Spleen (tissue), 11 donors: ENCODE measurements around the gene DMD. TPM values are rescaled to one million over a fixed set of nuclear protein-coding genes. Genes with fewer than 3 reads are reported as not detected.

Source experiments
- DNase-seq: peaks from one replicate; pipeline ENCODE4 v3.0.0-alpha.2; 2020
- H3K27ac ChIP-seq, 8 donors: fragments of 200-600 bp; sonication (generic) in 7 of 8; 1 replicate in 4 of 8; 2 replicates in 4 of 8; pipeline versions ENCODE4 v1.5.0 to v1.8.0; 2016 to 2021; ENCODE audit warnings: inconsistent platforms in 4 of 8, mild to moderate bottlenecking in 4 of 8, moderate library complexity in 1 of 8
- H3K27me3 ChIP-seq, 7 donors: fragments of 200-600 bp; sonication (generic) in 6 of 7; replicated peaks in 1 of 7; 1 replicate in 4 of 7; 2 replicates in 3 of 7; pipeline versions ENCODE4 v1.5.0 to v1.8.0; 2016 to 2021; ENCODE audit warnings: inconsistent platforms in 3 of 7, mild to moderate bottlenecking in 1 of 7
- H3K36me3 ChIP-seq, 6 donors: fragments of 200-600 bp; sonication (generic) in 5 of 6; 1 replicate in 4 of 6; 2 replicates in 2 of 6; pipeline versions ENCODE4 v1.5.0 to v1.8.0; 2016 to 2021; ENCODE audit warnings: inconsistent platforms in 2 of 6
- H3K4me1 ChIP-seq, 6 donors: fragments of 200-600 bp; sonication (generic) in 5 of 6; 1 replicate in 3 of 6; 2 replicates in 3 of 6; pipeline versions ENCODE4 v1.5.0 to v1.8.0; 2016 to 2021; ENCODE audit warnings: inconsistent platforms in 3 of 6
- H3K4me3 ChIP-seq, 8 donors: fragments of 200-600 bp; sonication (generic) in 7 of 8; 1 replicate in 4 of 8; 2 replicates in 4 of 8; pipeline versions ENCODE4 v1.5.0 to v1.8.0; 2016 to 2021; ENCODE audit warnings: inconsistent platforms in 4 of 8, mild to moderate bottlenecking in 4 of 8, moderate library complexity in 2 of 8
- H3K9me3 ChIP-seq, 8 donors: fragments of 200-600 bp; sonication (generic) in 7 of 8; 1 replicate in 4 of 8; 2 replicates in 4 of 8; pipeline versions ENCODE4 v1.5.0 to v1.8.0; 2016 to 2021; ENCODE audit warnings: inconsistent platforms in 4 of 8
- CTCF ChIP-seq, 11 experiments: fragments of 200-600 bp in 7 of 11; fragments of 450-650 bp in 4 of 11; sonication (generic) in 4 of 11; IDR thresholded peaks in 8 of 11; conservative IDR thresholded peaks in 3 of 11; 1 replicate in 7 of 11; 2 replicates in 4 of 11; pipeline versions ENCODE4 v1.4.0 to v1.8.0; 2016 to 2021; ENCODE audit warnings: antibody characterized with exemption in 11 of 11, inconsistent platforms in 4 of 11, mild to moderate bottlenecking in 1 of 11
- POLR2A ChIP-seq, 3 donors: fragments of 450-650 bp; IDR thresholded peaks; one replicate each; pipeline ENCODE4 v1.5.1; 2017; ENCODE audit warnings: antibody characterized with exemption in 3 of 3, mild to moderate bottlenecking in 1 of 3
- POLR2AphosphoS5 ChIP-seq, 3 donors: sonication (generic); formaldehyde crosslinking; IDR thresholded peaks; one replicate each; pipeline ENCODE4 v1.5.1; 2017; ENCODE audit warnings: antibody characterized with exemption in 3 of 3
- WGBS, 5 donors: extraction: QIAGEN DNeasy Blood & Tissue Kit in 3 of 5; methylation state at CpG; one replicate each; pipeline versions ENCODE4 v1.1.5 to v1.1.7; 2013 to 2018; 5-methylcytosine and 5-hydroxymethylcytosine counted together
- intact Hi-C: fragments of 100-400 bp; cut with DNase I; formaldehyde crosslinking; loops from one replicate; pipeline ENCODE4 v1.15.0; 2023; ENCODE audit warnings: low total_unique reads
- polyA plus RNA-seq, 3 donors: library from polyadenylated mRNA; stranded (reverse); fragments of 200-250 nt; gene quantifications; one replicate each; pipeline ENCODE4 v1.2.1, GENCODE V29; 2013
- total RNA-seq, 7 donors: library from RNA; depleted of rRNA in 3 of 7; stranded (reverse); fragments of >200 nt in 3 of 7; fragmentation: NEBNext Ultra II Directional in 4 of 7; extraction: Animal tissue kit (Norgen Biotek cat#: 25700) in 4 of 7; gene quantifications; one replicate each; pipeline versions ENCODE4 v1.1.0 to v1.2.1, GENCODE V29; 2016 to 2021
- donor health status: healthy with polysubstance abuse.
- donor health status: DM: no; HTN: no; CAD: no; lungs with moderate emphysema.
- donor health status: DM: no; HTN: no; CAD: no.
- donor health status: Bipolar disorder and iron deficiency.
- donor health status: healthy.
- donor health status: DM: no; HTN: no; CAD: no.
- donor health status: DM: yes; HTN: yes; CAD: no.

DMD gene
- total and polyA plus RNA-seq, 10 donors: 1.3 to 11.3 (median 4.4) TPM

GRCh38 chrX:31546126-31546525 lies 1665.2 kb downstream of the DMD start:
- TF ChIP-seq CTCF (IDR thresholded peaks at IDR 0.05 in 8 of 11, conservative IDR thresholded peaks at IDR 0.05 in 3 of 11): no peak
- TF ChIP-seq POLR2A (IDR thresholded peaks at IDR 0.05): no peak
- no peak for TF ChIP-seq POLR2AphosphoS5 (IDR thresholded peaks at IDR 0.05)
- Histone ChIP-seq H3K4me1 (no peaks in the 10 kb centered on the region), H3K27ac (no peak overlapping the region), H3K36me3 (no peaks in the 10 kb centered on the region), H3K4me3 (no peak overlapping the region), H3K9me3 (no peaks in the 10 kb centered on the region), H3K27me3 (no peaks in the 10 kb centered on the region)
- intact Hi-C loops: no loop called here
- WGBS, 5 donors: 50 to 78% (median 64%) methylated on average over 2 to 3 of the region's 3 CpGs
- DNase-seq: no peak

GRCh38 chrX:31545726-31546125 lies 1665.6 kb downstream of the DMD start:
- WGBS, 5 donors: 72 to 86% (median 77%) methylated on average over 5 of the region's 5 CpGs
- no peak overlapping the region for H3K27ac ChIP-seq
- no peaks in the 10 kb centered on the region for H3K36me3 ChIP-seq
- no peak overlapping the region for H3K4me3 ChIP-seq
- H3K27me3 ChIP-seq: no peaks in the 10 kb centered on the region
- intact Hi-C loops: no loop called here
- H3K9me3 ChIP-seq: no peaks in the 10 kb centered on the region
- no peak for DNase-seq
- H3K4me1 ChIP-seq: no peaks in the 10 kb centered on the region
- TF ChIP-seq POLR2AphosphoS5 (IDR thresholded peaks at IDR 0.05): no peak
- no peak for TF ChIP-seq POLR2A (IDR thresholded peaks at IDR 0.05)
- no peak for TF ChIP-seq CTCF (IDR thresholded peaks at IDR 0.05 in 8 of 11, conservative IDR thresholded peaks at IDR 0.05 in 3 of 11)

GRCh38 chrX:31545191-31545590 lies 1666.2 kb downstream of the DMD start:
- no peaks in the 10 kb centered on the region for H3K4me1 ChIP-seq
- H3K27me3 ChIP-seq: no peaks in the 10 kb centered on the region
- WGBS, 5 donors: 84 to 92% (median 90%) methylated on average over 3 of the region's 3 CpGs
- intact Hi-C loops: no loop called here
- TF ChIP-seq CTCF (IDR thresholded peaks at IDR 0.05 in 8 of 11, conservative IDR thresholded peaks at IDR 0.05 in 3 of 11): no peak
- no peak for TF ChIP-seq POLR2AphosphoS5 (IDR thresholded peaks at IDR 0.05)
- TF ChIP-seq POLR2A (IDR thresholded peaks at IDR 0.05): no peak
- H3K27ac ChIP-seq: no peak overlapping the region
- no peak for DNase-seq
- H3K36me3 ChIP-seq: no peaks in the 10 kb centered on the region
- H3K9me3 ChIP-seq: no peaks in the 10 kb centered on the region
- no peak overlapping the region for H3K4me3 ChIP-seq

- intact Hi-C loops: no loop called here
- TF ChIP-seq POLR2A (IDR thresholded peaks at IDR 0.05) (no peak), CTCF (IDR thresholded peaks at IDR 0.05 in 8 of 11, conservative IDR thresholded peaks at IDR 0.05 in 3 of 11) (no peak)
- Histone ChIP-seq H3K36me3 (no peaks in the 10 kb centered on the region), H3K4me3 (no peak overlapping the region), H3K9me3 (no peaks in the 10 kb centered on the region), H3K4me1 (no peaks in the 10 kb centered on the region), H3K27me3 (no peaks in the 10 kb centered on the region), H3K27ac (no peak overlapping the region)
- WGBS, 5 donors: 61 to 79% (median 75%) methylated on average over 3 of the region's 3 CpGs
- no peak for DNase-seq
These were observed 1667.7 kb downstream of the DMD start for GRCh38 chrX:31543634-31544033.
